ENCODE measurements around the gene CFAP100. TPM values are rescaled to one million over a fixed set of nuclear protein-coding genes. Genes with fewer than 3 reads are reported as not detected.

Gene CFAP100
- total RNA-seq, 1 donor from 2014 or later: not detected

DNA sequence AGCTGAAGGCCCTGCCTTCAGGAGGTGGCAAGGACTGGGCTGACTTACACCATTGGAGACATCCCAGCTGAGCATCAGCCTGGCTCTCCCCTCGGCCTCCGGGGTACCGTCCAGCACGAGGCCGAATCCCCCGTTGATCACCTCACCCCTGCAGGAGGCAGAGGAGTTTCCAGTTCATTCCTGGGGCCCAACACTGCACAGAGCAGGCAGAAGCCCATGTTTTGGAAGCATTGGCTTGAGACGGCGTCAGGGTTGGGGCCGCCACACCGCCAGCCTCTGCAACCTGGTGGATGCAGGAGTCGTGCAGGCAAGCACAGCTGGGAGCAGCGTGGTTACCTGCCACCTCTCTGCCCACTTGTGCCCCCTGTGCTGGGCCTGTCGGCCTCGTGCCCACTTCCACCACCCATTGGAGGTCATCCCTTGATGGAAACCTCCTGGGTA lies 88.6 kb downstream of the CFAP100 start:
- peaks cover 9% of the 10 kb centered on the region for H3K27me3 Mint-ChIP-seq (ENCODE audit: unreplicated experiment)
- no peaks in the 10 kb centered on the region for H3K9me3 Mint-ChIP-seq (ENCODE audit: unreplicated experiment)
- H3K4me1 Mint-ChIP-seq (ENCODE audit: unreplicated experiment): peaks cover 10% of the 10 kb centered on the region
- H3K4me3 Mint-ChIP-seq (ENCODE audit: unreplicated experiment): no peak overlapping the region
- TF ChIP-seq, protein P1, sequence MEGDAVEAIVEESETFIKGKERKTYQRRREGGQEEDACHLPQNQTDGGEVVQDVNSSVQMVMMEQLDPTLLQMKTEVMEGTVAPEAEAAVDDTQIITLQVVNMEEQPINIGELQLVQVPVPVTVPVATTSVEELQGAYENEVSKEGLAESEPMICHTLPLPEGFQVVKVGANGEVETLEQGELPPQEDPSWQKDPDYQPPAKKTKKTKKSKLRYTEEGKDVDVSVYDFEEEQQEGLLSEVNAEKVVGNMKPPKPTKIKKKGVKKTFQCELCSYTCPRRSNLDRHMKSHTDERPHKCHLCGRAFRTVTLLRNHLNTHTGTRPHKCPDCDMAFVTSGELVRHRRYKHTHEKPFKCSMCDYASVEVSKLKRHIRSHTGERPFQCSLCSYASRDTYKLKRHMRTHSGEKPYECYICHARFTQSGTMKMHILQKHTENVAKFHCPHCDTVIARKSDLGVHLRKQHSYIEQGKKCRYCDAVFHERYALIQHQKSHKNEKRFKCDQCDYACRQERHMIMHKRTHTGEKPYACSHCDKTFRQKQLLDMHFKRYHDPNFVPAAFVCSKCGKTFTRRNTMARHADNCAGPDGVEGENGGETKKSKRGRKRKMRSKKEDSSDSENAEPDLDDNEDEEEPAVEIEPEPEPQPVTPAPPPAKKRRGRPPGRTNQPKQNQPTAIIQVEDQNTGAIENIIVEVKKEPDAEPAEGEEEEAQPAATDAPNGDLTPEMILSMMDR (IDR thresholded peaks at IDR 0.05; ENCODE audit: unreplicated experiment): no peak
- no peak overlapping the region for H3K27ac Mint-ChIP-seq (ENCODE audit: unreplicated experiment)
- peaks cover 4% of the 10 kb centered on the region for H3K36me3 Mint-ChIP-seq (ENCODE audit: low read depth, unreplicated experiment)
- DNase-seq (ENCODE audit: low spot score): no peak

DNA sequence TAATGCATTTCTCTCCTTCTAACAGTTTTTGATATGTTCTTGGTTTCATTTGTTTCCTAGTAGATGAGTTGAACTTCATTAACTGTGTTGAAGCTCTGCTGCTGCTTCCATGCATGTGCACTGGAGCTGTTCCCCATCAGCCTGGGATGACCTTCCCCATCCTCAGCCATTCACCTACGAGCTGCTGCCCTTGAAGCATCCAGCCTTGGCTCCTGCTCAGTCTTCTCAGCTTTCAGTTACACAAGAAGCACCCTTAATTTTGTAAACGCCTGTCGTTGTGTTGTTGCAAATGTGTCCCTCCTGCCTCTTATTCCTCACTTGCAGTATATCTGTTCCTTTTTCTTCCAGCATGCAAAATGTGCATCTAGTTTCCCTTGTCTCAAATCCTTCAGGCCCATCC lies 89.4 kb downstream of the CFAP100 start:
- no peak overlapping the region for H3K4me3 Mint-ChIP-seq (ENCODE audit: unreplicated experiment)
- H3K36me3 Mint-ChIP-seq (ENCODE audit: low read depth, unreplicated experiment): peaks cover 4% of the 10 kb centered on the region
- H3K9me3 Mint-ChIP-seq (ENCODE audit: unreplicated experiment): no peaks in the 10 kb centered on the region
- DNase-seq (ENCODE audit: low spot score): no peak
- peaks cover 9% of the 10 kb centered on the region for H3K27me3 Mint-ChIP-seq (ENCODE audit: unreplicated experiment)
- TF ChIP-seq, protein P1 (IDR thresholded peaks at IDR 0.05; ENCODE audit: unreplicated experiment): no peak
- no peak overlapping the region for H3K27ac Mint-ChIP-seq (ENCODE audit: unreplicated experiment)
- H3K4me1 Mint-ChIP-seq (ENCODE audit: unreplicated experiment): peaks cover 10% of the 10 kb centered on the region

DNA sequence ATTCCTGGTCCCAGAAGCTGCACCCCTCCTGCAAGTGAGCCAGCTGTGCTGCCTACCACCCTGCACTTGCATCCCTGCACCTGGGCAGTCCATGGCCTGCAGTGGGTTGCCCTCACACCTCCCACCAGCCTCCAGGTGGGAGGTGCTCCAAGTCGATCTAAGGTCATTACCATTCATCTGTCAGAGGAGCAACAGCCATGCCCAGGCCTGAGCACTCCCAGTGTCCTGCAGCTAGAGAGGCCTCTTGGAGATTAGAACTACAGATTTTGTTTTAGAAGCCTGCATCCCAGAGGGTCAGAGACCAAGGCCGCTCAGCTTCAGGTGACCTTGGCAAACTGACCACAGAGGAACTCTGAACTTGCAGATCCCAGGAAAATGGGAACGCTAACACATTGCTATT lies 90.0 kb downstream of the CFAP100 start:
- Mint-ChIP-seq H3K27ac (ENCODE audit: unreplicated experiment) (no peak overlapping the region), H3K9me3 (ENCODE audit: unreplicated experiment) (no peaks in the 10 kb centered on the region), H3K4me3 (ENCODE audit: unreplicated experiment) (no peak overlapping the region), H3K4me1 (ENCODE audit: unreplicated experiment) (peaks cover 10% of the 10 kb centered on the region), H3K36me3 (ENCODE audit: low read depth, unreplicated experiment) (peaks cover 4% of the 10 kb centered on the region), H3K27me3 (ENCODE audit: unreplicated experiment) (peaks cover 11% of the 10 kb centered on the region)
- TF ChIP-seq, protein P1 (IDR thresholded peaks at IDR 0.05; ENCODE audit: unreplicated experiment): no peak
- DNase-seq (ENCODE audit: low spot score): no peak

DNA sequence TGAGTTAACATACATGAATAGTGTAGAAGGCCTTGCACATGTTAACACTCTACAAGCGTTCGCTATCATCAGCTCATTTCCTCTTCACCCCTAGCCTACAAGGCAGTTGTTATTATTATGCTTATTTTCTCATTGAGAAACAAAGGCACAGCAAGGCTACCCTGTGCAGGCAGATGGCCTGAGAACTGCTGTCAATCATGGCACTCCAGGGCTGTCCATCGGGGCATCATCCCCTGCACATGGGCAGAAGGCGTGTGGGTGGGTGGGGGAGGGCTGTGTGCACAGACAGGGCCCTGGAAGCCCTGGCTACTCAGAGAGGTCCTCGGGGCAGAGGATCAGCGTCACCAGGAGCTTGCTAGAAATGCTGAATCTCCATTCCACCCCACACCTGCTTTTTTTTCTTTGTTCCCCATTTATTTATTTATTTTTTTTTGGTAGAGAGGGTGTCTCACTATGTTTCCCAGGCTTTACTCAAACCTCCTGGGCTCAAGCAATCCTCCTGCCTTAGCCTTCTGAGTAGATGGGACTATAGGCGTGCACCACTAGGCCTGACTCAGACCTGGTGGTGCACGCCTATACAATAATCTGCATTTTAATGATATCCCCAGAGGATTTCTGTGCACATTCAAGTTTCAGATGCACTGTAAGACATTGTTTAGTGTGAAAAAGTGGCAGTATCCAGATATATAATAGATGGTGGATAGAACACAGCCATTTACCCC lies 90.6 kb downstream of the CFAP100 start:
- Mint-ChIP-seq H3K4me3 (ENCODE audit: unreplicated experiment) (no peak overlapping the region), H3K27me3 (ENCODE audit: unreplicated experiment) (peaks cover 11% of the 10 kb centered on the region), H3K27ac (ENCODE audit: unreplicated experiment) (no peak overlapping the region), H3K4me1 (ENCODE audit: unreplicated experiment) (peaks cover 14% of the 10 kb centered on the region), H3K9me3 (ENCODE audit: unreplicated experiment) (no peaks in the 10 kb centered on the region), H3K36me3 (ENCODE audit: low read depth, unreplicated experiment) (peaks cover 4% of the 10 kb centered on the region)
- TF ChIP-seq, protein P1 (IDR thresholded peaks at IDR 0.05; ENCODE audit: unreplicated experiment): no peak
- DNase-seq (ENCODE audit: low spot score): no peak

GRCh38 chr3:126485956-126486355 lies 91.2 kb downstream of the CFAP100 start:
- no peaks in the 10 kb centered on the region for H3K9me3 Mint-ChIP-seq (ENCODE audit: unreplicated experiment)
- no peak for DNase-seq (ENCODE audit: low spot score)
- H3K4me3 Mint-ChIP-seq (ENCODE audit: unreplicated experiment): no peak overlapping the region
- H3K27me3 Mint-ChIP-seq (ENCODE audit: unreplicated experiment): peaks cover 10% of the 10 kb centered on the region
- H3K36me3 Mint-ChIP-seq (ENCODE audit: low read depth, unreplicated experiment): peaks cover 4% of the 10 kb centered on the region
- TF ChIP-seq, protein P1 (IDR thresholded peaks at IDR 0.05; ENCODE audit: unreplicated experiment): no peak
- H3K27ac Mint-ChIP-seq (ENCODE audit: unreplicated experiment): no peak overlapping the region
- H3K4me1 Mint-ChIP-seq (ENCODE audit: unreplicated experiment): peaks cover 14% of the 10 kb centered on the region

All from endothelial cell (in vitro differentiated cells).